ENCODE measurements around the gene LUZP2.

LUZP2 gene

DNA sequence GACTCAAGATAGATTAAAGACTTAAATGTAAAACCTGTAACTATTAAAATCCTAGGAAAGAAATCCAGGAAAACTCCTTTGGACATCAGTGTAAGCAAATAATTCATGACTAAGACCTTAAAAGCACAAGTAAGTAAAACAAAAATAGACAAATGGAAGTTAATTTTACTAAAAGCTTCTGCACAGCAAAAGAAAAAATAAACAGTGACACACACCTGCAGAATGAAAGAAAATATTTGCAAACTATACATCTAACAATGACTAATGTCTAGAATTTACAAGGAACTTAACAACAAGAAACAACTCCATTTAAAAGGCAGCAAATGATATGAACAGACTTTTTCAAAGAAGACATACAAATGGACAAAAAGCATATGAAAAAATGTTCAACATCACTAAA lies 359.1 kb downstream of the LUZP2 start:
- H3K27ac Mint-ChIP-seq, result no peak overlapping the region
- H3K9me3 Mint-ChIP-seq, result peaks cover 27% of the 10 kb centered on the region
- H3K27me3 Mint-ChIP-seq (ENCODE audit: low read depth), result no peaks in the 10 kb centered on the region
- no peak overlapping the region for H3K4me3 Mint-ChIP-seq
- TF ChIP-seq, protein P1, sequence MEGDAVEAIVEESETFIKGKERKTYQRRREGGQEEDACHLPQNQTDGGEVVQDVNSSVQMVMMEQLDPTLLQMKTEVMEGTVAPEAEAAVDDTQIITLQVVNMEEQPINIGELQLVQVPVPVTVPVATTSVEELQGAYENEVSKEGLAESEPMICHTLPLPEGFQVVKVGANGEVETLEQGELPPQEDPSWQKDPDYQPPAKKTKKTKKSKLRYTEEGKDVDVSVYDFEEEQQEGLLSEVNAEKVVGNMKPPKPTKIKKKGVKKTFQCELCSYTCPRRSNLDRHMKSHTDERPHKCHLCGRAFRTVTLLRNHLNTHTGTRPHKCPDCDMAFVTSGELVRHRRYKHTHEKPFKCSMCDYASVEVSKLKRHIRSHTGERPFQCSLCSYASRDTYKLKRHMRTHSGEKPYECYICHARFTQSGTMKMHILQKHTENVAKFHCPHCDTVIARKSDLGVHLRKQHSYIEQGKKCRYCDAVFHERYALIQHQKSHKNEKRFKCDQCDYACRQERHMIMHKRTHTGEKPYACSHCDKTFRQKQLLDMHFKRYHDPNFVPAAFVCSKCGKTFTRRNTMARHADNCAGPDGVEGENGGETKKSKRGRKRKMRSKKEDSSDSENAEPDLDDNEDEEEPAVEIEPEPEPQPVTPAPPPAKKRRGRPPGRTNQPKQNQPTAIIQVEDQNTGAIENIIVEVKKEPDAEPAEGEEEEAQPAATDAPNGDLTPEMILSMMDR (IDR thresholded peaks at IDR 0.05; ENCODE audit: unreplicated experiment in 3 of 3), result no peak
- H3K36me3 Mint-ChIP-seq (ENCODE audit: low read depth), result peaks cover 2% of the 10 kb centered on the region
- no peaks in the 10 kb centered on the region for H3K4me1 Mint-ChIP-seq

DNA sequence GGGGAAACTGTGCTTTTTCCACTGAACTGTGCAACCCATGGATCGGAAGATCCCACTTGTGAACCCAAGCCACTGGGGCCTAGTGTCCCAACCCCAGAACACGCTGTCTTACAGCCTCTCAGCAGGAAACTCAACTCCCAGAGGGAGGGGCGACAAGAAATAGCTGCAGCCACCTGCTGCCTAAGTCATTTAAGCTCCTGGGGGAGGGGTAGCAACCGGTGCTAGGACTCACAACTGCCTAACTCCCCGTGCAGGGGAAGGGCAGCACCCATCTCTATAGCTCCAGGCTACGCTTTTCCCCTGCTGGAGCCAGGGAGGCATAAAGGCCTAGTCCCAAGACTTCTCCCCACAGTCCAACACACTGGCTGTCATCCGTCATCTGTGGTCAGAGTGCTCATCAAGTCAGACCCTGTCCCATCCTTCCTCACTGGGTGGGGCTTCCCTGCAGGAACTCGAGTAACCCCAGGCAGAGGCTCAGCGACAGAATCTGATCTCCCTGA lies 363.0 kb downstream of the LUZP2 start:
- peaks cover 4% of the 10 kb centered on the region for H3K36me3 Mint-ChIP-seq (ENCODE audit: low read depth)
- TF ChIP-seq, protein P1 (IDR thresholded peaks at IDR 0.05; ENCODE audit: unreplicated experiment in 3 of 3), result no peak
- no peaks in the 10 kb centered on the region for H3K4me1 Mint-ChIP-seq
- peaks cover 30% of the 10 kb centered on the region for H3K9me3 Mint-ChIP-seq
- H3K27ac Mint-ChIP-seq, result no peak overlapping the region
- no peak overlapping the region for H3K4me3 Mint-ChIP-seq
- no peaks in the 10 kb centered on the region for H3K27me3 Mint-ChIP-seq (ENCODE audit: low read depth)

DNA sequence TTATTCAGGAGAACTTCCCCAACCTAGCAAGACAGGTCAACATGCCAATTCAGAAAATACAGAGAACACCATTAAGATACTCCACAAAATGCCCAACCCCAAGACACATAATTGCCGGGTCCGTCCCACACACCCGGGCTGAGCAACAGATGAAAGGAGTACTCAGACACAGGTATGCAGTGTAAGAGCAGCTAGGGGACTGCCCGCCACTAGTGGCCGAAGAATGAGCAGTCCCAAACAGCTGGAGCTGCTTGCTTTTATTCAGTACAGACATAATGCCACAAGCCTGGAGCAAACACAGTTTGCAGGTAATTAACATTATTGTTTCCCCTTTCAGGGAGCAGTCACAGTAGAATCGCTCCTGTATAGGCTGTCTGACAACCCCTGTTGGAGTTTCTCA lies 364.6 kb downstream of the LUZP2 start:
- H3K4me3 Mint-ChIP-seq, result no peak overlapping the region
- TF ChIP-seq, protein P1 (IDR thresholded peaks at IDR 0.05; ENCODE audit: unreplicated experiment in 3 of 3), result no peak
- H3K27ac Mint-ChIP-seq, result no peak overlapping the region

DNA sequence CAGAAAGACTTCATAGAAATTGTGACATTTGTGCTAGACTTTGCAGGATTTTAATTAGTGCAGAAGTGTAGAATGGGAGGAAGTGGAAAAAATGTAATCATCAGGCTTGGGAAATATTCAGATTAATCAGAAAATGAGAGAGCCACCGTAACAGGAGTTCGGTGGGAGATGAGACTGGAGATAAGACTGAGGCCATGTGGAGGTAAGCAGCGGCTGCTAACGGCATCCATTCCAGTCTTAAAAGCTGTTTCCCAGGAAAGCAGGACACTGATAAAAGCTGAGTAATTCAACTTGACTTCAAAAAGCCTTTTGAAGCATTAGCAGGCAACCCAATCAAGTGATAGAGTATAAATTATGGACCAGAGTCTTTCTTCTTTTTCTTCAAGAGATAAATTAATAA lies 369.9 kb downstream of the LUZP2 start:
- H3K27ac Mint-ChIP-seq, result peak overlapping the region in 2 of 3 experiments; percentile 21 to 37
- TF ChIP-seq, protein P1 (IDR thresholded peaks at IDR 0.05; ENCODE audit: unreplicated experiment in 3 of 3), result no peak
- H3K4me1 Mint-ChIP-seq, result peaks cover 12% of the 10 kb centered on the region
- no peaks in the 10 kb centered on the region for H3K36me3 Mint-ChIP-seq (ENCODE audit: low read depth)
- no peak overlapping the region for H3K4me3 Mint-ChIP-seq
- peaks cover 16% of the 10 kb centered on the region for H3K9me3 Mint-ChIP-seq
- H3K27me3 Mint-ChIP-seq (ENCODE audit: low read depth), result no peaks in the 10 kb centered on the region

More for the DNA sequence above, 364.6 kb downstream of the LUZP2 start:
- Mint-ChIP-seq H3K36me3 (ENCODE audit: low read depth) (peaks cover 4% of the 10 kb centered on the region), H3K4me1 (peaks cover 3% of the 10 kb centered on the region), H3K9me3 (peaks cover 27% of the 10 kb centered on the region), H3K27me3 (ENCODE audit: low read depth) (no peaks in the 10 kb centered on the region)

DNA sequence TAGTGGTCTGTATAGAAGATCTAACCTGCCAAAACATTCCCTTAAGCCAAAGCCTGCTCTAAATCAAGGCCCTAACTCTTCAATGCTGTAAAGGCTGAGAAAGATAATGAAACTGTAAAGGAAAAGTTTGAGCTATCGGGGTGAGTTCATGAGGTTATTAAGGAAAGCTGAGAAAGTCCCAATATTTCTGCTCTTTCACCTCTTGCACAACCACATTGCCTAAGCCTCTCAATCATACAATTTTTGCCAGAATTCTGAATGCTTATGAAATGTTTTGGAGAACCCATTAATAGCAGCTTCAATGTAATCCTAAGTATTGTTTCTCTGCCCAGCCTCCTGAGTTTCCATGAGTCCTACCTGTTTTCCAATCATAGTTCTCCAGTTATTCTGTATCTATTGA lies 373.2 kb downstream of the LUZP2 start:
- no peak overlapping the region for H3K27ac Mint-ChIP-seq
- no peaks in the 10 kb centered on the region for H3K36me3 Mint-ChIP-seq (ENCODE audit: low read depth)
- no peaks in the 10 kb centered on the region for H3K9me3 Mint-ChIP-seq
- H3K27me3 Mint-ChIP-seq (ENCODE audit: low read depth), result no peaks in the 10 kb centered on the region
- peaks cover 12% of the 10 kb centered on the region for H3K4me1 Mint-ChIP-seq
- no peak overlapping the region for H3K4me3 Mint-ChIP-seq
- TF ChIP-seq, protein P1 (IDR thresholded peaks at IDR 0.05; ENCODE audit: unreplicated experiment in 3 of 3), result no peak

DNA sequence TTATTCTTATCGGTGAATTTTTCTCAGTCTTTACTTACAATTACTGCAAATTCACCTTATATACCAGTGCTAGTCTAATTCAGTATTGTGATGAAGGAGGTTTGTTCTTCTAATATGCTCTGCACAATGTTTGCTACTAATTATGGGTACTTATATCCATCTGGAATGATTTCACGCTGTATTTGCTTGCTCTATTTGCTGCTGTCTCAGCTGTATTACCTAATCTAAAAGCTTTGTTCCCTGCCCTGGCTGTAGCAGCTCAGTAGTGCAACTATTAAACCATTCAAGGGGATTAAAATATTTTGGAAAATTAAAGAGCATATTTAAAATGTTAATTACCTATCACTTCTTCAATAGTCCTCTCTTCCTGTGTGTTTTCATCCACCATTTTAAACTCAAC lies 375.3 kb downstream of the LUZP2 start:
- Mint-ChIP-seq H3K27me3 (ENCODE audit: low read depth) (no peaks in the 10 kb centered on the region), H3K9me3 (no peaks in the 10 kb centered on the region), H3K4me3 (no peak overlapping the region), H3K36me3 (ENCODE audit: low read depth) (no peaks in the 10 kb centered on the region), H3K27ac (no peak overlapping the region), H3K4me1 (peaks cover 4% of the 10 kb centered on the region)
- TF ChIP-seq, protein P1 (IDR thresholded peaks at IDR 0.05; ENCODE audit: unreplicated experiment in 3 of 3), result no peak
